Measurements from ENCODE around the gene FAM13A.

The FAM13A gene

DNA sequence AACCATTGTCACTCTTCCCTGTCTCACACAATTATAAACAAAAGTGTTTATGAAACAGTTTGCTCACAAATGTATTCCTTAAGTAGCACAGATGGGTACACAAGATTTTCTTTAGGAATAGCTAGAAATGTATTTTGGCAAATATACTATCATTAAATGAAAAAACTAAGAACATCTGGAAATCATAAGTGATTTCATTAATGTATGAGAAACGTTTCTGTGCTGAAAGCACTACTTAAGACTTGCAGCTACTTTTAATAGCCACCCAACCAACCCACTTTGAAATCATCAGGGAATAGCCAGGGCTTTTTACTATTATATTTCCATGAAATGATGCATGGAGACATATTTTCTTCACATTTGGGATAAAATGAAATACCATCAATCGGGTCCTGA is 297.1 kb downstream of the FAM13A start:
- H3K4me1 ChIP-seq = no peaks in the 10 kb centered on the region

DNA sequence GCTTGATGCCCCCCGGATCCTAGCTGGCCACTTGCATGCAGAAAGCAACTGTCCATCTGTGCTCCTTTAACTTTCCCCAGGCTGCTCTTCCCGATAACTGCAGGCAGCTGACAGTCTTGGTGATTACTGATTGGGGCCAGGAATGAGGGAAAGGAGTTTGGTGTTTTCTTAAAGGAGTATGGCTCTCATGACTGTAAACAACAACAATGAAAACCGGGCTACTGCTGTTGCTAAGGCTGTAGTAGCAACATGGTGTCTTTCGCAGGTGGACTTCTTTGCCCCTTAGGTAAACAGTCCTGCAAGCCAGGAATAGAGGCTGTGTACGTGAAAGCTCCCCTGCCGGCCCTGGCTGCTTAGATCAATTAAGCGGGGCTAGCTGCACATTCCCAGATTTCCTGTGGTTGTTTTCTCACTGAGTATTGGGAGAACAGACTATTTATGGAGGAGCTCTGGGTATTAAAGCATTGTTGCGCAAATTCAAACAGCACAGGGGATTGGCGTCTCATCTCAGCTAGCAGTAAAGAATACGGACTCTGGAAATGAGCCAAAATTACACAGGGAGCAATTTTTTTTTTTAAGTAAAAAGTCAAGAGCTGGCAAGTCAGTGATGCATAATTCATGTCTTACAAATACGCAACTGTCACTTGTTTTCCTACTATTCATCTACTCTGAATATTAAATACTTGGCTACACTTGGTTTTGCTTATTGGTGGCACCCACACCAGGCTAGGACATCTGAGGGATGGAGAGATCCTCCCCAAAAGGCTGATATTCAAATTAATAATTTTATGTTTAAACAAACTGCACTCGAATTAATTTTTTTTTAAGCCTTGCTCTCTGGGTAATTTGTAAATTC is 297.7 kb downstream of the FAM13A start:
- H3K27ac ChIP-seq = no peak overlapping the region
- TF ChIP-seq Cebpa-rat (IDR thresholded peaks at IDR 0.05) = no peak
- no peak overlapping the region for H3K4me2 ChIP-seq
- no peaks in the 10 kb centered on the region for H3K9me3 ChIP-seq
- no peaks in the 10 kb centered on the region for H3K27me3 ChIP-seq
- H3K4me1 ChIP-seq = no peaks in the 10 kb centered on the region
- no peak overlapping the region for H3K4me3 ChIP-seq
- no peak overlapping the region for H3K9ac ChIP-seq
- H3K36me3 ChIP-seq = no peaks in the 10 kb centered on the region
- no peaks in the 10 kb centered on the region for H4K20me1 ChIP-seq

More for the DNA sequence above, 297.1 kb downstream of the FAM13A start:
- Histone ChIP-seq H3K4me2 (no peak overlapping the region), H3K27ac (no peak overlapping the region), H3K36me3 (no peaks in the 10 kb centered on the region), H3K9ac (no peak overlapping the region), H4K20me1 (no peaks in the 10 kb centered on the region), H3K9me3 (no peaks in the 10 kb centered on the region), H3K4me3 (no peak overlapping the region), H3K27me3 (no peaks in the 10 kb centered on the region)
- no peak for TF ChIP-seq Cebpa-rat (IDR thresholded peaks at IDR 0.05)

DNA sequence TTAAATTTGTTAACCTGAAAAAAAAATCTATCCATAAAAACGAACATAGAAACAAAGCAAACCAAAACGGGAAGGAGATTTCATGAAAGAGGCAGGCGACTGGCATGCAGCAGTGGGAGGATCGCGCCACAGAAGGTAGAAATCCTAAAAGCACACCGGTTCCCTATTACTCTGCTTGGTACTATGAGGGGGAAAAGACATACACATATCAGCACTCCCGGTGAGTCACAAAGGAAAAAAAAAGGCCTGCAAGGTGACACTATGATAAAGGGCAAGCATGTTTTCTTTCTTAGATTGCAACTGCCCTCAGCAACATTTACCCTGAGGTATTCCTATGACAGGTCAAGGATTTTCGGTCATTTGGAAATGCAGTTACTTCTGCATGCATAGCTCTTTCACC is 298.7 kb downstream of the FAM13A start:
- Histone ChIP-seq H3K27ac (no peak overlapping the region), H3K36me3 (no peaks in the 10 kb centered on the region), H3K9me3 (no peaks in the 10 kb centered on the region), H4K20me1 (no peaks in the 10 kb centered on the region), H3K4me3 (no peak overlapping the region), H3K9ac (no peak overlapping the region), H3K27me3 (no peaks in the 10 kb centered on the region), H3K4me1 (no peaks in the 10 kb centered on the region), H3K4me2 (no peak overlapping the region)
- no peak for TF ChIP-seq Cebpa-rat (IDR thresholded peaks at IDR 0.05)

DNA sequence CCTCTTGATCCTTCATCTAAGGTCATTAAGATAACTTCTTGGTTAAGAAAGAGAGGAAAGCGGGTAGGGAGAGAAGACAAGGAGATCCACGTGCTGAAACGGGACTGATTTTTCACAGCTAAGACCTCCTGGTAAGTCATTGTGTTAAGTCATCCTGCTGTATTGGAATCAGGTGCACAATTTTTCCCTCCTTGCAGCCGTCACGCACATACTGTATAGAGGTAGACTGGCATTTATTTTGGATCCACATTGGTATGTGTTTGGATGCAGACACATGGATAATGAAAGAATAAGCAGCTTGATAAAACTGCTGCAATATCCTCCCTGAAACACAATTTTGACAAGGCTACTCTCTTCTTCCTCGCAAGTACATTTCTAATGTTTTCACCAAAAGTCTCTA is 299.2 kb downstream of the FAM13A start:
- TF ChIP-seq Cebpa-rat (IDR thresholded peaks at IDR 0.05) = no peak
- no peak overlapping the region for H3K4me3 ChIP-seq
- H3K27me3 ChIP-seq = no peaks in the 10 kb centered on the region
- H3K9ac ChIP-seq = no peak overlapping the region
- no peak overlapping the region for H3K27ac ChIP-seq
- no peaks in the 10 kb centered on the region for H4K20me1 ChIP-seq
- no peak overlapping the region for H3K4me2 ChIP-seq
- H3K4me1 ChIP-seq = no peaks in the 10 kb centered on the region
- H3K9me3 ChIP-seq = no peaks in the 10 kb centered on the region
- no peaks in the 10 kb centered on the region for H3K36me3 ChIP-seq

DNA sequence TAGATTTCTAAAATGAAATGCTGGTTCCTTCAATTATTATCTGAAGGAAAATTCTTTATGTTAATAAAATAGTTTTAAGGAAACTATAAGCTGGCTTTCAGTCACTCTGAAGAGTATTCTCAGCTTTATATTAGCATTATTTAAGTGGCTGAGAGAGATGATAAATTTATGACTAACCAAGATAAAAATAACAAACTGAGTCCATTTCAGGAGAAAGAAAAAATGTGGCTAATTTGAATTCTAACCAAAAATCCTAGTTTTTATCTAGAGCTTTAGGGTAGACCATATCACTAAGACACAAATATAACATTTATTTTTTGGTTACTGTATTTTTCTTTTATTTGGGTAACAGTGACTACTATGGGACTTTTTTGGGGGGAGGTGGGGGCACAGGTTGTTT is 299.9 kb downstream of the FAM13A start:
- H3K4me1 ChIP-seq = no peaks in the 10 kb centered on the region
- no peaks in the 10 kb centered on the region for H4K20me1 ChIP-seq
- TF ChIP-seq Cebpa-rat (IDR thresholded peaks at IDR 0.05) = no peak
- no peak overlapping the region for H3K9ac ChIP-seq
- no peak overlapping the region for H3K4me2 ChIP-seq
- H3K36me3 ChIP-seq = no peaks in the 10 kb centered on the region
- H3K4me3 ChIP-seq = no peak overlapping the region
- H3K27me3 ChIP-seq = no peaks in the 10 kb centered on the region
- H3K27ac ChIP-seq = no peak overlapping the region
- no peaks in the 10 kb centered on the region for H3K9me3 ChIP-seq

DNA sequence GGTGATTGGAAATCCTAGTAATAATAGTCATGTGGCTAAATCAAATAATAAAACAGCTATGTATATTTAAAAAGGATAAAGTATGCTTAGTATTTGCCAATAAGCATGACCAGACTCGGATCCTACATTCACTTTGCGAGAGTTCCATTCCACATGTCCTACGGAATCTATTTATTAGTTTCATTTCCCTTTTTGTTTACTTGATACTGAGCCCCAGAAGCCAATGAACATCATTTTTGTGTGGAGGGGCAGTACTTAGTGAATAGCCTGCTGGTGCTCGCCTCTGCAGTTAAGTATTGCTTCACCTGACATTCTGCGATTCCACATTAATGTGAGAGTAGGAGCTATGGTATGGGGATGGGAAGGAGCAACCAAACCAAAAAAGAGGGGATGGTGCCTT is 300.8 kb downstream of the FAM13A start:
- H3K4me1 ChIP-seq = no peaks in the 10 kb centered on the region

DNA sequence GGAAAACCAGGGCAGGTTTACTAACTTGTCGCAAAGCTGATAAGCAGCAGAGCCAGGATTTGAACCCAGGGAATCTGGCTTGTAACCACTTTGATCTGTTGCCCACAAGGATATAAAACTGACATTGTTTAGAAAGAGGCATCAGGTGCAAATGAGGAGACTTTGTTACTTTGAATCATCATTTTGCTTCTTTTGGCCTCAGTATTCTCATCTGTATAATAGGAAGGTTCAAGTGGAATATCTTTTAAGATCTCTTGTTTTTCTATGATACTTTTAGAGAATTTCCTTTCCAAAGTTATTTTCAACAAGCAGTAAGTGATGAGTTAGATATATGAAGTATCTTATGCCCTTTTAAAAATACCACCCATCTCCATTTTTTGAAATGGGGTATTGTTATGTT is 301.5 kb downstream of the FAM13A start:
- Histone ChIP-seq H3K4me3 (no peak overlapping the region), H3K4me2 (no peak overlapping the region), H3K36me3 (no peaks in the 10 kb centered on the region), H3K9me3 (no peaks in the 10 kb centered on the region), H3K4me1 (no peaks in the 10 kb centered on the region), H4K20me1 (no peaks in the 10 kb centered on the region), H3K9ac (no peak overlapping the region), H3K27me3 (no peaks in the 10 kb centered on the region), H3K27ac (no peak overlapping the region)
- no peak for TF ChIP-seq Cebpa-rat (IDR thresholded peaks at IDR 0.05)

More for the DNA sequence above, 300.8 kb downstream of the FAM13A start:
- TF ChIP-seq Cebpa-rat (IDR thresholded peaks at IDR 0.05) = no peak
- no peaks in the 10 kb centered on the region for H4K20me1 ChIP-seq
- H3K9me3 ChIP-seq = no peaks in the 10 kb centered on the region
- no peak overlapping the region for H3K27ac ChIP-seq
- no peaks in the 10 kb centered on the region for H3K27me3 ChIP-seq
- no peak overlapping the region for H3K9ac ChIP-seq
- no peak overlapping the region for H3K4me2 ChIP-seq
- no peaks in the 10 kb centered on the region for H3K36me3 ChIP-seq
- no peak overlapping the region for H3K4me3 ChIP-seq

DNA sequence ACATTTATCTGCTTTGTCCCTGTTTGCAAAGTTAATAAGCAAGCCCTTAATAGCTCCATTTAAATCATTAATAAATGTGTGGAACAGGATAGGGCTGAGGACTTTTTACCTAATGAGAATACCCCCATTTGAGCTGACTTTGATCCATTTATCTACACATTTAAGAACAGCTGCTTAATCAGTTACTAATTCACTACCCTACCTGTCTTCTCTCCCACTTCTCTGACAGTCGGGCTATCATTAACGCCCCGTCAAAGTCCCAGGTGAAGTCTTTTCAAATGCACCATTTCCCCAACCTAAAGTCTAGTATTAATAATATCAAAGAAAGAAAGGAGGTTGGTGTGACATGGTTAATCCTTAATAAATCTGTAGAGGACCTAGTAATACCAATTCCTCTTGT is 302.2 kb downstream of the FAM13A start:
- Histone ChIP-seq H3K27me3 (no peaks in the 10 kb centered on the region), H3K36me3 (no peaks in the 10 kb centered on the region), H3K4me1 (no peaks in the 10 kb centered on the region), H3K9ac (no peak overlapping the region), H3K4me2 (no peak overlapping the region), H4K20me1 (no peaks in the 10 kb centered on the region), H3K4me3 (no peak overlapping the region), H3K9me3 (no peaks in the 10 kb centered on the region), H3K27ac (no peak overlapping the region)
- no peak for TF ChIP-seq Cebpa-rat (IDR thresholded peaks at IDR 0.05)

DNA sequence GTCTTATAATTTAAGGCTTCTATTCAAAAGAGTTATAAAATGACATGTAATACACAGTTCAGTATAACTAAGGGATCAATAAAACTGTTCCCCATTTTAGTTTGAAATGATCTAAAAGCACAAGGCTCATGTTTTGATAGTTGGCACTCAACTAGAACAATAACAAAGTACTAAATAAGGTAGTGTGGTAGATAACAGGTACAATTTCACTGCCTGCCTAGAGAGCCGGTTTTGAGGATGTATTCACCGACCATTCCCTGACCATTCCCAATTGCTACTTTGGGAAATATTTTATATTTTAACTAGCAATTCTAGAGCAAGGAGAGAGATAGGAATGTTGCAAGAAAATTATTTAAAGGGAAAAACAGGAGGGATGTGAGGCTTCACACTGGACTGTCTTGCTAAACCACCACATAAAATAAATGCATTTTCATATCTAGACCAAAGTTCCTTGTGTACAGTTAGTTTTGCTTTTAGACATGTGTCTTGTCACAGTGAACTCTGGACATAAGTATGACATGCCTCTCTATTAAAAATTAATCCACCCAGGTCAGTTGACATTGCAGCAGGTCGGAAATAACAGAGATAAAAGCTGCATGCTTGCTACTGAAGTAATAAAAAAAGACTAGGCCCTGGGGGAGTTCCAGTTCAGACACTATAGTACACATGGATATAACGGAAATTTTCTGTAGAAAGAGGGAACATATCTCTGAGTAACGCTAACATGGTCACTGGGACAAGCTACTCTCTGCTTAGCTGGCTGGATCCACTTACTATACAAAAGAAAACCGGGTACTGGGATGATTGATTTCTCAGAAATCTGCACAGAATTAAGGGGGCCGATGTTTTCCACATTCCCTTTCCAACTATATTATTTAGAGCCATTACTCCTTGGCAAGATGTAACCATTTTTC is 303.1 kb downstream of the FAM13A start:
- no peak for TF ChIP-seq Cebpa-rat (IDR thresholded peaks at IDR 0.05)
- H3K4me3 ChIP-seq = no peak overlapping the region

DNA sequence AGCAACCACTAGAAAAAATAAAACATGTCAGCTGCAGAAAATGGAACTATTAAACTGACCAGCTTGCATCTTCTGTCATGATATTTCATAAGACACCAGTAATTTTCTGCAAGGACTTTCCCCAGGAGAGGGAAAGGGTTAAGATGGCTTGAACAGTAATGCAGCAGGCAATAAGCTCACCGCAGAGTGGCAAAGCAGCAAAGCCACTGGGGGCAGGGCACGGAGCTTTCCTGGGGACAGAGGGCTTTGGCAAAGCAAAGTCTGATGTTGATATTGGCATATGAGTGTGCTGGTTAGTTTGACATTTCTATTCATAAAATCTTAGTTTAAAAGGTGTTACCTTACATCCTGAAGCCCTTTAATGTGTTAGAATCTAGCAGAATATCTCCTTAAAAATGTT is 304.2 kb downstream of the FAM13A start:
- Histone ChIP-seq H3K4me2 (no peak overlapping the region), H3K9me3 (no peaks in the 10 kb centered on the region), H3K27ac (no peak overlapping the region), H3K4me3 (no peak overlapping the region), H3K36me3 (no peaks in the 10 kb centered on the region), H3K9ac (no peak overlapping the region), H3K4me1 (no peaks in the 10 kb centered on the region), H3K27me3 (no peaks in the 10 kb centered on the region), H4K20me1 (no peaks in the 10 kb centered on the region)
- no peak for TF ChIP-seq Cebpa-rat (IDR thresholded peaks at IDR 0.05)

More for the DNA sequence above, 303.1 kb downstream of the FAM13A start:
- H3K27me3 ChIP-seq = no peaks in the 10 kb centered on the region
- H3K4me1 ChIP-seq = no peaks in the 10 kb centered on the region
- H4K20me1 ChIP-seq = no peaks in the 10 kb centered on the region
- H3K27ac ChIP-seq = no peak overlapping the region
- no peaks in the 10 kb centered on the region for H3K36me3 ChIP-seq
- no peak overlapping the region for H3K4me2 ChIP-seq
- no peak overlapping the region for H3K9ac ChIP-seq
- no peaks in the 10 kb centered on the region for H3K9me3 ChIP-seq

Data from BLaER1 (cell line).